WTC11 (cell line): ENCODE results near the gene OGFOD3. TPM values are rescaled to one million over a fixed set of nuclear protein-coding genes. Genes with fewer than 3 reads are reported as not detected.

Source experiments
- ATF3 ChIP-seq: sonication (generic); formaldehyde crosslinking; conservative IDR thresholded peaks from 2 replicates; pipeline ENCODE4 v1.8.1; 2022; ENCODE audit warnings: mild to moderate bottlenecking, missing genetic modification reagents
- ATF6 ChIP-seq: sonication (generic); formaldehyde crosslinking; IDR thresholded peaks from 2 replicates; pipeline ENCODE4 v1.8.1; 2023; ENCODE audit warnings: mild to moderate bottlenecking, missing genetic modification reagents
- E2F4 ChIP-seq: sonication (generic); formaldehyde crosslinking; IDR thresholded peaks from 2 replicates; pipeline ENCODE4 v1.8.1; 2022; ENCODE audit warnings: low read depth, mild to moderate bottlenecking, moderate library complexity, missing genetic modification reagents, borderline replicate concordance
- ELF4 ChIP-seq: sonication (generic); formaldehyde crosslinking; IDR thresholded peaks from 2 replicates; pipeline ENCODE4 v1.8.1; 2022; ENCODE audit warnings: low read depth, mild to moderate bottlenecking, moderate library complexity, missing genetic modification reagents
- FOXP4 ChIP-seq: sonication (generic); formaldehyde crosslinking; IDR thresholded peaks from 2 replicates; pipeline ENCODE4 v1.8.0; 2022; ENCODE audit warnings: mild to moderate bottlenecking, missing genetic modification reagents
- GABPB1 ChIP-seq: sonication (generic); formaldehyde crosslinking; IDR thresholded peaks from 2 replicates; pipeline ENCODE4 v1.8.1; 2023; ENCODE audit warnings: mild to moderate bottlenecking, missing genetic modification reagents
- HMGA2 ChIP-seq: fragments of 250-450 bp; sonication (Bioruptor Pico); IDR thresholded peaks from 2 replicates; pipeline ENCODE4 v1.4.0; 2021; ENCODE audit warnings: mild to moderate bottlenecking, moderate library complexity
- MLX ChIP-seq: sonication (generic); formaldehyde crosslinking; IDR thresholded peaks from 2 replicates; pipeline ENCODE4 v1.8.1; 2023; ENCODE audit warnings: mild to moderate bottlenecking, missing genetic modification reagents, moderate library complexity
- MXD4 ChIP-seq: fragments of 250-450 bp; sonication (Bioruptor Pico); IDR thresholded peaks from 2 replicates; pipeline ENCODE4 v1.8.0; 2021; ENCODE audit warnings: mild to moderate bottlenecking, moderate library complexity, borderline replicate concordance
- NR3C1 ChIP-seq: sonication (generic); formaldehyde crosslinking; conservative IDR thresholded peaks from 2 replicates; pipeline ENCODE4 v1.8.1; 2023; ENCODE audit warnings: low read depth, mild to moderate bottlenecking, missing genetic modification reagents
- RORB ChIP-seq: fragments of 250-450 bp; sonication (Bioruptor Pico); IDR thresholded peaks from 2 replicates; pipeline ENCODE4 v1.9.0; 2021; ENCODE audit warnings: mild to moderate bottlenecking
- SMAD3 ChIP-seq: sonication (generic); formaldehyde crosslinking; IDR thresholded peaks from 2 replicates; pipeline ENCODE4 v1.8.0; 2022; ENCODE audit warnings: missing genetic modification reagents, mild to moderate bottlenecking, borderline replicate concordance
- USF2 ChIP-seq: sonication (generic); formaldehyde crosslinking; IDR thresholded peaks from 2 replicates; pipeline ENCODE4 v1.8.1; 2023; ENCODE audit warnings: mild to moderate bottlenecking, missing genetic modification reagents, moderate library complexity
- ZBTB21 ChIP-seq: sonication (generic); formaldehyde crosslinking; IDR thresholded peaks from 2 replicates; pipeline ENCODE4 v1.8.1; 2023; ENCODE audit warnings: mild to moderate bottlenecking, missing genetic modification reagents, borderline replicate concordance
- ZMAT4 ChIP-seq: fragments of 250-450 bp; sonication (Bioruptor Pico); IDR thresholded peaks from 2 replicates; pipeline ENCODE4 v1.9.0; 2021; ENCODE audit warnings: mild to moderate bottlenecking
- ZNF232 ChIP-seq: sonication (generic); formaldehyde crosslinking; IDR thresholded peaks from 2 replicates; pipeline ENCODE4 v1.8.0; 2022; ENCODE audit warnings: mild to moderate bottlenecking, missing genetic modification reagents
- ZNF263 ChIP-seq: sonication (generic); formaldehyde crosslinking; IDR thresholded peaks from 2 replicates; pipeline ENCODE4 v1.8.1; 2022; ENCODE audit warnings: low read depth, mild to moderate bottlenecking, moderate library complexity, missing genetic modification reagents
- ZNF281 ChIP-seq: sonication (generic); formaldehyde crosslinking; IDR thresholded peaks from 2 replicates; pipeline ENCODE4 v1.8.0; 2023; ENCODE audit warnings: mild to moderate bottlenecking, missing genetic modification reagents
- ZNF423 ChIP-seq: fragments of 250-450 bp; sonication (Bioruptor Pico); IDR thresholded peaks from 2 replicates; pipeline ENCODE4 v2.1.2; 2022; ENCODE audit warnings: mild to moderate bottlenecking, moderate library complexity
- ZNF512 ChIP-seq: sonication (generic); formaldehyde crosslinking; IDR thresholded peaks from 2 replicates; pipeline ENCODE4 v1.8.1; 2022; ENCODE audit warnings: missing genetic modification reagents, borderline replicate concordance
- ZNF532 ChIP-seq: fragments of 250-450 bp; sonication (Bioruptor Pico); IDR thresholded peaks from 2 replicates; pipeline ENCODE4 v1.9.0; 2021; ENCODE audit warnings: mild to moderate bottlenecking, borderline replicate concordance
- total RNA-seq: library from RNA; stranded (reverse); gene quantifications from 3 replicates; pipeline ENCODE4 v1.2.3, GENCODE V29; 2021

Gene OGFOD3
- total RNA-seq, 1 experiment from 2014 or later: 20.4 TPM

GRCh38 chr17:82351713-82352488 is 66.5 kb downstream of the OGFOD3 start (continued):
- TF ChIP-seq ZNF532 (CRISPR knock-in tag) (no peak), ZNF232 (CRISPR knock-in tag) (no peak), MLX (CRISPR knock-in tag) (no peak), ZNF512 (CRISPR knock-in tag) (no peak), SMAD3 (CRISPR knock-in tag) (no peak), FOXP4 (CRISPR knock-in tag) (no peak), RORB (CRISPR knock-in tag) (no peak), ATF6 (no peak), ZMAT4 (CRISPR knock-in tag) (no peak), GABPB1 (CRISPR knock-in tag) (peak; percentile 63; the same call in 1 of the 2 replicates), ZBTB21 (CRISPR knock-in tag) (no peak), MXD4 (no peak), ZNF263 (CRISPR knock-in tag) (no peak), E2F4 (CRISPR knock-in tag) (no peak), NR3C1 (CRISPR knock-in tag) (no peak), ELF4 (CRISPR knock-in tag) (no peak), ZNF423 (CRISPR knock-in tag) (peak; percentile 30; the same call in 1 of the 2 replicates), HMGA2 (no peak), USF2 (CRISPR knock-in tag) (no peak), ZNF281 (CRISPR knock-in tag) (no peak), ATF3 (CRISPR knock-in tag) (no peak)
